HCT116 (cell line): ENCODE results near the gene STRBP.

Experiments
- CTCF ChIP-seq, 3 experiments: fragments of 200-600 bp in 1 of 3; sonication (generic) in 1 of 3; IDR thresholded peaks in 2 of 3; conservative IDR thresholded peaks in 1 of 3; 2 replicates each; pipeline ENCODE4 v1.5.1; 2012 to 2017; ENCODE audit warnings: low read depth in 2 of 3, low read length in 2 of 3, antibody characterized with exemption in 1 of 3, borderline replicate concordance in 1 of 3, control low read depth in 1 of 3, mild to moderate bottlenecking in 1 of 3, mixed read lengths in 1 of 3, mixed run types in 1 of 3, moderate library complexity in 1 of 3; ENCODE audit not compliant: insufficient read depth in 1 of 3
- POLR2A ChIP-seq: IDR thresholded peaks from 2 replicates; pipeline ENCODE4 v1.7.0; 2011; ENCODE audit warnings: borderline replicate concordance; ENCODE audit not compliant: insufficient read depth, insufficient read length; ENCODE audit errors: extremely low read depth

GRCh38 chr9:123302348-123303214, 34.2 kb upstream of the STRBP start:
- no peak for TF ChIP-seq POLR2A
- TF ChIP-seq CTCF (IDR thresholded peaks at IDR 0.05 in 2 of 3, conservative IDR thresholded peaks at IDR 0.05 in 1 of 3; ENCODE audit: borderline replicate concordance in 1 of 3, insufficient read depth in 1 of 3, low read depth in 2 of 3, low read length in 2 of 3) = no peak
